ENCODE data around the gene VAMP2. TPM values are rescaled to one million over a fixed set of nuclear protein-coding genes. Genes with fewer than 3 reads are reported as not detected.

VAMP2 gene
- total RNA-seq, 1 experiment from 2014 or later, result 5.0 TPM

DNA sequence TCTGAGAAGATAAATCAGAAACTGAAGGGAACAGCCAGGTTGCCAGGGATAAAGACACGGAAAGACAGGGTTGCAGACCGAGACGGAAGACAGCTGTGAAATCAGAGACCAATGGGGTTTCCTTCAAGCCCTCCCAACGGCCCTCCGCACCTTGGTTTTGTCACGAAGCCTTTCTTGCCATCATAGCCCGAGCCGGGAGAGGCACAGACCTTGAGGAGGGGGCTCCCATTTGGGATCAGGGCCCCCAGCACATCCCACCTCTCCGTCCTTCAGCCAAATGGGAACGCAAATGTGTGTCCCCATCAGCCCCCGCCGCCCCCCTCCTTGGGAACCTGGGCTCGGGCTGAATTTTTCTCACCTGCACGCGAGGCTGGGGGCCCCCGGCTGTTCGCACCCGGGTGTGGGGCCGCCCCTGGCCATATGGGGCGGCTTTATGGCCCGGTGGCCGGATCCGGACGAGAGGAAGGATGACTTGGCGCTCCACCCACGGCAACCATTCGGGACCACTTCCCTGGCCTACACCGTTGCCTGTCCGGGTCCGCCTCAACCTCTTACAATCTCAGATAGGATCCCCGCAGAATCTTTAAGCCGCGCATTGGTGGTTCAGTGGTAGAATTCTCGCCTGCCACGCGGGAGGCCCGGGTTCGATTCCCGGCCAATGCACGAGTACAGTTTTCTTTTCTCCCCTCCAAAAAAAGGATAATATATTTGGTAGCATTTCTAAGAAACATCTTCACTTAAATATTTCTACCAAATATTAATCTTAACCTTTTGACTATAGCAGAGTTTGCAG lies 37.4 kb downstream of the VAMP2 start:
- Histone ChIP-seq H3K9ac (ENCODE audit: low read length) (no peak overlapping the region), H3K4me3 (ENCODE audit: low read length) (peak overlapping the region; percentile 91), H3K4me1 (ENCODE audit: insufficient read depth, low read length) (peaks cover 10% of the 10 kb centered on the region; the same call in 1 of the 2 replicates), H2AFZ (ENCODE audit: low read length) (peak overlapping the region; percentile 100), H3K4me2 (ENCODE audit: low read length) (peak overlapping the region; percentile 96), H3K79me2 (ENCODE audit: low read length) (no peaks in the 10 kb centered on the region), H3K9me2 (replicated peaks; ENCODE audit: low read length) (no peaks in the 10 kb centered on the region), H4K20me1 (ENCODE audit: low read length) (no peaks in the 10 kb centered on the region), H3K9me3 (ENCODE audit: low read length) (no peaks in the 10 kb centered on the region), H3K27ac (ENCODE audit: low read length) (no peak overlapping the region), H3K27me3 (ENCODE audit: low read length) (no peaks in the 10 kb centered on the region), H3K36me3 (ENCODE audit: low read depth, low read length) (no peaks in the 10 kb centered on the region), H3F3A (ENCODE audit: low read length, unreplicated experiment) (peaks cover 4% of the 10 kb centered on the region)
- DNase-seq (peak; percentile 76), ATAC-seq (peak; percentile 13; the same call in 1 of the 2 replicates)
- CTCF ChIA-PET, result interaction anchor here (0.6 kb wide), 1 partner anchor 170 kb away, joined by 3 read pairs; no protein-coding TSS in a partner anchor
- TF ChIP-seq EZH2phosphoT487 (IDR thresholded peaks at IDR 0.05; ENCODE audit: borderline replicate concordance, low read length) (no peak), EZH2 (IDR thresholded peaks at IDR 0.05; ENCODE audit: low read length, unreplicated experiment) (no peak)
- TF ChIP-seq, protein P1, sequence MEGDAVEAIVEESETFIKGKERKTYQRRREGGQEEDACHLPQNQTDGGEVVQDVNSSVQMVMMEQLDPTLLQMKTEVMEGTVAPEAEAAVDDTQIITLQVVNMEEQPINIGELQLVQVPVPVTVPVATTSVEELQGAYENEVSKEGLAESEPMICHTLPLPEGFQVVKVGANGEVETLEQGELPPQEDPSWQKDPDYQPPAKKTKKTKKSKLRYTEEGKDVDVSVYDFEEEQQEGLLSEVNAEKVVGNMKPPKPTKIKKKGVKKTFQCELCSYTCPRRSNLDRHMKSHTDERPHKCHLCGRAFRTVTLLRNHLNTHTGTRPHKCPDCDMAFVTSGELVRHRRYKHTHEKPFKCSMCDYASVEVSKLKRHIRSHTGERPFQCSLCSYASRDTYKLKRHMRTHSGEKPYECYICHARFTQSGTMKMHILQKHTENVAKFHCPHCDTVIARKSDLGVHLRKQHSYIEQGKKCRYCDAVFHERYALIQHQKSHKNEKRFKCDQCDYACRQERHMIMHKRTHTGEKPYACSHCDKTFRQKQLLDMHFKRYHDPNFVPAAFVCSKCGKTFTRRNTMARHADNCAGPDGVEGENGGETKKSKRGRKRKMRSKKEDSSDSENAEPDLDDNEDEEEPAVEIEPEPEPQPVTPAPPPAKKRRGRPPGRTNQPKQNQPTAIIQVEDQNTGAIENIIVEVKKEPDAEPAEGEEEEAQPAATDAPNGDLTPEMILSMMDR (conservative IDR thresholded peaks at IDR 0.05; ENCODE audit: low read depth, low read length), result no peak
- POLR2A ChIA-PET (ENCODE audit: unreplicated experiment), result no interaction called here
- intact Hi-C loops (cut with micrococcal nuclease), result loop anchor here (1.0 kb wide), 1 partner anchor 13 kb away; no protein-coding TSS in a partner anchor
- BruUV-seq (replicated peaks), result no TSS peak

DNA sequence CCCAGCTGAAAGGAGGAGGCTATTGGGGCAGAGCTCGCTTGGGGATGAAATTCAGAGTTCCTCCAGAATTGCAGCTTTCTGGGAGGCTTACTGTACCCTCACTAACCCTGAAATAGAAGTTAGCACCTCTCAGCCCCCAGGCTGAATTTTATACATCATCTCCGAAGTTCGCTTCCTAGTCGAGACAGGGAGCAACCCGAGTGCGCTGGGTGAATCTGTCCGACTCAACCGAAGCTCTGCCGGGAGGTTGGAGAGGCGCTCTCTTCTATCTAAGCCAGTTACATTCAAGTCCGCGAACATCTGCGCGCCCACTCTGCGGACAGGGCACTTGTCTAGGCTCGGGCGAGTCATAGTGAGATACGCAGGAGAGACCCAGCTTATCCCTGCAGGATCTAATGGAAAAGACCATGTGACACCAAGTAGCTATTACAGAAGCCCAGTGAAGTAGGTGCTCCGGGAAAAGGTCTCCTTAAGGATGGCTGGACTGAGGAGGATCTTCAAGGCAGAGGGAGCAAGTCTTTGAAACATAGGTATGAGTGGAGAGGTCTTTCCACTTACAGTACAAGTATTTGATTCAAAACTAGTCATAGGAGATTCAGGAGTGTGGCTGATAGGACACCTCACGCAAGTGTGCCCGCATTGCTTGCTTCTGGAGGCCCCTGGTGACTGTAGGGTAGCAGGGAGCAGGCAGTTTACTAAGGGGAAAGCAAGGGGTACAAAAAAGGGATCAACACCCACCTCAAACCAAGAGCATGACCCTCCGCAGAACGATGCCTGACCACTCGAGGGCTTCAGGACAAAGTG lies 38.2 kb downstream of the VAMP2 start:
- H3K9me2 ChIP-seq (replicated peaks; ENCODE audit: low read length), result no peaks in the 10 kb centered on the region
- TF ChIP-seq EZH2 (IDR thresholded peaks at IDR 0.05; ENCODE audit: low read length, unreplicated experiment) (no peak), EZH2phosphoT487 (IDR thresholded peaks at IDR 0.05; ENCODE audit: borderline replicate concordance, low read length) (no peak)
- TF ChIP-seq, protein P1 (conservative IDR thresholded peaks at IDR 0.05; ENCODE audit: low read depth, low read length), result no peak
- peaks cover 3% of the 10 kb centered on the region for H4K20me1 ChIP-seq (ENCODE audit: low read length)
- CTCF ChIA-PET, result interaction anchor here (1.1 kb wide), 1 partner anchor 51 kb away, joined by 3 read pairs; no protein-coding TSS in a partner anchor
- H2AFZ ChIP-seq (ENCODE audit: low read length), result peak overlapping the region; percentile 82
- H3K4me1 ChIP-seq (ENCODE audit: insufficient read depth, low read length), result peaks cover 13% of the 10 kb centered on the region; the same call in 1 of the 2 replicates
- BruUV-seq (replicated peaks), result no TSS peak
- peak; percentile 40 for DNase-seq
- no peaks in the 10 kb centered on the region for H3K9me3 ChIP-seq (ENCODE audit: low read length)
- H3K4me2 ChIP-seq (ENCODE audit: low read length), result peak overlapping the region; percentile 96
- no peak overlapping the region for H3K27ac ChIP-seq (ENCODE audit: low read length)
- no peak overlapping the region for H3K9ac ChIP-seq (ENCODE audit: low read length)
- ATAC-seq, result no peak
- H3K79me2 ChIP-seq (ENCODE audit: low read length), result no peaks in the 10 kb centered on the region
- H3F3A ChIP-seq (ENCODE audit: low read length, unreplicated experiment), result peaks cover 7% of the 10 kb centered on the region
- H3K4me3 ChIP-seq (ENCODE audit: low read length), result peak overlapping the region; percentile 91
- H3K36me3 ChIP-seq (ENCODE audit: low read depth, low read length), result no peaks in the 10 kb centered on the region
- POLR2A ChIA-PET (ENCODE audit: unreplicated experiment), result no interaction called here
- intact Hi-C loops (cut with micrococcal nuclease), result loop anchor here (1.0 kb wide), 1 partner anchor 14 kb away; no protein-coding TSS in a partner anchor
- no peaks in the 10 kb centered on the region for H3K27me3 ChIP-seq (ENCODE audit: low read length)

All from PC-3 (cell line).